ENCODE measurements around the gene NCBP2L. TPM values are rescaled to one million over a fixed set of nuclear protein-coding genes. Genes with fewer than 3 reads are reported as not detected.

The NCBP2L gene
- polyA plus RNA-seq, 3 donors, result not detected

DNA sequence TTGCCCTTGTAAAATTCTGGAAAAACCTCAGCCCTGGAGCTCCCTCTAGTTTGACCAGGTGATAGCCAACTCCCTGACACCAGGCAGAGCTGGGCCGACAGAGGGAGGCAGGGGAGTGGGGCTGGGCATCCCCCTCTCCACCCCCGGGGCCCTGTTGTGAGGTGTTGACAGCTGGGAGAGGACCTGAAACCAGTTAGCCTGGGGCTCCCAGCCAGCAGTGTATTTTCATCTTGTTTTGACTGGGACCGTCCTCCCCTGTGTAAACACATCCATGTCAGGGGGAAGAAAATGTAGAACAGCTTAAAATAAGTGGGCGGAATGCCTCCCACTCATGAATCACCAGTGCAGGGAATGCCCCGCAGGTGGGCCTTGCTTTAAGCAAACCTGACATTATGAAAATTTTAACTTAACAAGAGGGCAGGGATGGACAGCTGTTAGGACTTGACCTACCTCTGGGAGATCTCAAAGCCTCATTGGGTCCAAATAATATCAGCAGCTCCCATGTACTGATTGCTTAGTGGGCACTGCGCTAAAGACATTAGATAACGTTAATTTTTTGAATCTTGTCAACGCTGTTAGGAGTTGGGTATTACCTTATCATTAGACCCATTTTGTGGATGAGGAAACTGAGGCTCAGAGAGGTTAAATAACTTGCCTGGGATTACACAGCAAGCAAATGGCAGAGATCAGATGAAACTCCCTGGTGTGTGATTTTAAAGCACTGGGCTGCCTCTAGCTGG lies 47.8 kb upstream of the NCBP2L start:
- Mint-ChIP-seq H3K36me3 (no peaks in the 10 kb centered on the region), H3K4me3 (no peak overlapping the region), H3K27me3 (ENCODE audit: low read depth in 3 of 3) (peaks cover 0 to 6% (median 0%) of the 10 kb centered on the region in 3 donors), H3K9me3 (no peaks in the 10 kb centered on the region), H3K4me1 (peaks cover 11% of the 10 kb centered on the region), H3K27ac (no peak overlapping the region)
- intact Hi-C loops (cut with micrococcal nuclease), result no loop called here
- Histone ChIP-seq H3K9ac (ENCODE audit: insufficient read depth, low read length, poor library complexity, severe bottlenecking) (no peak overlapping the region), H2AFZ (ENCODE audit: insufficient read depth, low read depth, low read length, poor library complexity, severe bottlenecking) (no peak overlapping the region), H3K36me3 (replicated peaks in 1 of 2; ENCODE audit: control insufficient read depth in 1 of 2, insufficient read depth in 2 of 2, low read length in 2 of 2) (no peaks in the 10 kb centered on the region), H3K4me3 (replicated peaks in 1 of 3; ENCODE audit: low read depth in 2 of 3, low read length in 3 of 3) (no peak overlapping the region), H3K27ac (ENCODE audit: low read depth in 1 of 2, low read length in 2 of 2) (no peak overlapping the region), H3K27me3 (ENCODE audit: control insufficient read depth in 2 of 2, insufficient read depth in 2 of 2, low read length in 2 of 2) (no peaks in the 10 kb centered on the region), H4K20me1 (ENCODE audit: insufficient read depth, low read length) (no peaks in the 10 kb centered on the region), H3K9me3 (replicated peaks in 1 of 2; ENCODE audit: control insufficient read depth in 1 of 2, insufficient read depth in 1 of 2, low read length in 2 of 2) (no peaks in the 10 kb centered on the region), H3K4me1 (ENCODE audit: control insufficient read depth in 1 of 2, insufficient read depth in 2 of 2, low read length in 2 of 2) (peaks cover 11% of the 10 kb centered on the region in 2 donors), H3K79me2 (ENCODE audit: insufficient read depth, low read length) (no peaks in the 10 kb centered on the region), H3K4me2 (replicated peaks; ENCODE audit: extremely low read depth, low read length, poor library complexity, severe bottlenecking) (no peak overlapping the region)
- no peak for DNase-seq
- WGBS (ENCODE audit: insufficient coverage), result no CpG with 5 or more reads among the region's 8 CpGs
- TF ChIP-seq, protein P1, sequence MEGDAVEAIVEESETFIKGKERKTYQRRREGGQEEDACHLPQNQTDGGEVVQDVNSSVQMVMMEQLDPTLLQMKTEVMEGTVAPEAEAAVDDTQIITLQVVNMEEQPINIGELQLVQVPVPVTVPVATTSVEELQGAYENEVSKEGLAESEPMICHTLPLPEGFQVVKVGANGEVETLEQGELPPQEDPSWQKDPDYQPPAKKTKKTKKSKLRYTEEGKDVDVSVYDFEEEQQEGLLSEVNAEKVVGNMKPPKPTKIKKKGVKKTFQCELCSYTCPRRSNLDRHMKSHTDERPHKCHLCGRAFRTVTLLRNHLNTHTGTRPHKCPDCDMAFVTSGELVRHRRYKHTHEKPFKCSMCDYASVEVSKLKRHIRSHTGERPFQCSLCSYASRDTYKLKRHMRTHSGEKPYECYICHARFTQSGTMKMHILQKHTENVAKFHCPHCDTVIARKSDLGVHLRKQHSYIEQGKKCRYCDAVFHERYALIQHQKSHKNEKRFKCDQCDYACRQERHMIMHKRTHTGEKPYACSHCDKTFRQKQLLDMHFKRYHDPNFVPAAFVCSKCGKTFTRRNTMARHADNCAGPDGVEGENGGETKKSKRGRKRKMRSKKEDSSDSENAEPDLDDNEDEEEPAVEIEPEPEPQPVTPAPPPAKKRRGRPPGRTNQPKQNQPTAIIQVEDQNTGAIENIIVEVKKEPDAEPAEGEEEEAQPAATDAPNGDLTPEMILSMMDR (IDR thresholded peaks at IDR 0.05), result no peak

DNA sequence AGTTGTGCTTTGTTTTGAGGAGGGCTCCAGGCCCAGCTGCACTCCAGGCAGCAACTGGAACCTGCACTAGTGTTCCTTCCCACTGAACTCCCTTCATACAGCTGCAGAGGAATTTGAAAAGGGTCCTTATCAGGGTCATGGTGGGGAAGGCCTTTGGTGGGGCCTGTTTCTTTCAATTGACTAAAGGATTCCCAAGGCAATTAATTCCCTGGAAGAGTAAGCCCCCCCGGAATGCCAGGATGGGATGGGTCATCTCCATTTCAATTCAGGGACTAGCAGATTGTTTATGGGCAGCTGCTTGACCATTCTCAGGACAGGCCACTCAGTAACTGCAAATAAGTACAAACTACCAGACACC lies 47.3 kb upstream of the NCBP2L start:
- Histone ChIP-seq H3K27me3 (ENCODE audit: control insufficient read depth in 2 of 2, insufficient read depth in 2 of 2, low read length in 2 of 2) (no peaks in the 10 kb centered on the region), H3K79me2 (ENCODE audit: insufficient read depth, low read length) (no peaks in the 10 kb centered on the region), H3K9me3 (replicated peaks in 1 of 2; ENCODE audit: control insufficient read depth in 1 of 2, insufficient read depth in 1 of 2, low read length in 2 of 2) (no peaks in the 10 kb centered on the region), H4K20me1 (ENCODE audit: insufficient read depth, low read length) (no peaks in the 10 kb centered on the region), H3K4me1 (ENCODE audit: control insufficient read depth in 1 of 2, insufficient read depth in 2 of 2, low read length in 2 of 2) (peaks cover 11% of the 10 kb centered on the region in 2 donors), H2AFZ (ENCODE audit: insufficient read depth, low read depth, low read length, poor library complexity, severe bottlenecking) (no peak overlapping the region), H3K4me2 (replicated peaks; ENCODE audit: extremely low read depth, low read length, poor library complexity, severe bottlenecking) (no peak overlapping the region), H3K4me3 (replicated peaks in 1 of 3; ENCODE audit: low read depth in 2 of 3, low read length in 3 of 3) (no peak overlapping the region), H3K9ac (ENCODE audit: insufficient read depth, low read length, poor library complexity, severe bottlenecking) (no peak overlapping the region), H3K27ac (ENCODE audit: low read depth in 1 of 2, low read length in 2 of 2) (no peak overlapping the region), H3K36me3 (replicated peaks in 1 of 2; ENCODE audit: control insufficient read depth in 1 of 2, insufficient read depth in 2 of 2, low read length in 2 of 2) (no peaks in the 10 kb centered on the region)
- intact Hi-C loops (cut with micrococcal nuclease), result no loop called here
- no CpG with 5 or more reads among the region's 1 CpG for WGBS (ENCODE audit: insufficient coverage)
- peaks cover 0 to 6% (median 1%) of the 10 kb centered on the region in 3 donors for H3K27me3 Mint-ChIP-seq (ENCODE audit: low read depth in 3 of 3)
- H3K27ac Mint-ChIP-seq, result peak overlapping the region in 1 of 7 donors; percentile 47
- no peaks in the 10 kb centered on the region for H3K36me3 Mint-ChIP-seq
- no peaks in the 10 kb centered on the region for H3K9me3 Mint-ChIP-seq
- peaks cover 11% of the 10 kb centered on the region for H3K4me1 Mint-ChIP-seq
- no peak for DNase-seq
- TF ChIP-seq, protein P1 (IDR thresholded peaks at IDR 0.05), result no peak
- no peak overlapping the region for H3K4me3 Mint-ChIP-seq

Data from CD14-positive monocyte (primary cell).